Testis (tissue), 2 donors: ENCODE measurements around the gene CHMP5.

Source experiments
- CTCF ChIP-seq, 3 experiments: fragments of 450-650 bp in 2 of 3; fragments of 200-600 bp in 1 of 3; sonication (generic) in 1 of 3; IDR thresholded peaks; one replicate each; pipeline ENCODE4 v1.5.1; 2016 to 2019; ENCODE audit warnings: antibody characterized with exemption in 3 of 3, mild to moderate bottlenecking in 2 of 3, moderate library complexity in 1 of 3
- POLR2A ChIP-seq: fragments of 450-650 bp; IDR thresholded peaks from one replicate; pipeline ENCODE4 v1.6.1; 2017; ENCODE audit warnings: antibody characterized with exemption, mild to moderate bottlenecking, moderate library complexity

GRCh38 chr9:33227741-33228140, 37.1 kb upstream of the CHMP5 start:
- TF ChIP-seq CTCF (IDR thresholded peaks at IDR 0.05) = no peak
- TF ChIP-seq POLR2A = no peak
